Fibroblast of mammary gland (primary cell): ENCODE data around the gene KRTAP10-8.
"Not testable (repeated sequence)": the region's sequence is repeated elsewhere in the genome, so short reads cannot be mapped to it uniquely, and the experiment has no call there.

ENCODE experiments used
- DNase-seq: peaks from one replicate; pipeline ENCODE4 v3.0.0-alpha.2; 2010; ENCODE audit warnings: low read depth
- H3K4me3 ChIP-seq: 2 replicates; pipeline ENCODE4 v1.5.1; 2011; ENCODE audit warnings: low read depth, mild to moderate bottlenecking, low read length, moderate library complexity; ENCODE audit not compliant: control insufficient read depth
- CTCF ChIP-seq: conservative IDR thresholded peaks from 2 replicates; pipeline ENCODE4 v1.5.1; 2011; ENCODE audit warnings: low read depth, low read length, inconsistent platforms; ENCODE audit not compliant: control insufficient read depth, insufficient read depth

The KRTAP10-8 gene

GRCh38 chr21:44626262-44626661, 14.4 kb downstream of the KRTAP10-8 start:
- H3K4me3 ChIP-seq = no peak overlapping the region
- DNase-seq = no peak
- no peak for TF ChIP-seq CTCF

GRCh38 chr21:44626673-44627143, 14.8 kb downstream of the KRTAP10-8 start, which contains the start of gene KRTAP10-9:
TSS of gene KRTAP10-9 (plus strand) at chr21:44627093. CDS start at chr21:44627172, 79 bp downstream.
- no peak for TF ChIP-seq CTCF
- no peak within 1 kb of the TSS for H3K4me3 ChIP-seq
- no peak for DNase-seq

- not testable (repeated sequence) for DNase-seq, H3K4me3 ChIP-seq
Observed at GRCh38 chr21:44627181-44627822, 15.4 kb downstream of the KRTAP10-8 start.

GRCh38 chr21:44627831-44628233, 16.0 kb downstream of the KRTAP10-8 start:
- not testable (repeated sequence) for H3K4me3 ChIP-seq, DNase-seq

- DNase-seq = no peak
- no peak for TF ChIP-seq CTCF
- no peak overlapping the region for H3K4me3 ChIP-seq
Observed at GRCh38 chr21:44628707-44629391, 17.0 kb downstream of the KRTAP10-8 start.

- TF ChIP-seq CTCF = no peak
Observed at GRCh38 chr21:44630440-44630839, 18.6 kb downstream of the KRTAP10-8 start.

GRCh38 chr21:44632067-44632466, 20.2 kb downstream of the KRTAP10-8 start:
- no peak for TF ChIP-seq CTCF

More at GRCh38 chr21:44630440-44630839, 18.6 kb downstream of the KRTAP10-8 start:
- no peak for DNase-seq
- H3K4me3 ChIP-seq = no peak overlapping the region

More at GRCh38 chr21:44632067-44632466, 20.2 kb downstream of the KRTAP10-8 start:
- no peak overlapping the region for H3K4me3 ChIP-seq
- DNase-seq = no peak
